GM12872 (cell line): Measurements from ENCODE around the gene FLT1.

ENCODE experiments used
- CTCF ChIP-seq: IDR thresholded peaks from 3 replicates; pipeline ENCODE4 v1.5.1; 2011; ENCODE audit warnings: low read depth, mild to moderate bottlenecking, low read length, moderate library complexity; ENCODE audit not compliant: insufficient read depth

FLT1 gene

GRCh38 chr13:28320884-28321574 lies 173.9 kb downstream of the FLT1 start:
- no peak for TF ChIP-seq CTCF

- TF ChIP-seq CTCF = no peak
These were observed 174.7 kb downstream of the FLT1 start for GRCh38 chr13:28320209-28320608.

GRCh38 chr13:28319528-28319927 lies 175.4 kb downstream of the FLT1 start:
- TF ChIP-seq CTCF = no peak

- TF ChIP-seq CTCF = no peak
These were observed 176.4 kb downstream of the FLT1 start for GRCh38 chr13:28318496-28318895.

- no peak for TF ChIP-seq CTCF
These were observed 178.1 kb downstream of the FLT1 start for GRCh38 chr13:28316836-28317235.

GRCh38 chr13:28316129-28316528 lies 178.8 kb downstream of the FLT1 start:
- TF ChIP-seq CTCF = no peak

GRCh38 chr13:28314879-28315278 lies 180.0 kb downstream of the FLT1 start:
- TF ChIP-seq CTCF = no peak
